Measurements from ENCODE around the gene TRIM58.

The TRIM58 gene

GRCh38 chr1:247857069-247857984 lies at the start of gene TRIM58:
Gene TRIM58, plus strand, starts transcription at chr1:247857187. Its CDS starts 60 bp downstream, at chr1:247857247.
- no peak for DNase-seq (ENCODE audit: low read depth)
- TF ChIP-seq CTCF (conservative IDR thresholded peaks at IDR 0.05; ENCODE audit: low read depth, low read length), result no peak
- H3K4me3 ChIP-seq (ENCODE audit: low read depth, low read length), result no peak within 1 kb of the TSS

- TF ChIP-seq CTCF (conservative IDR thresholded peaks at IDR 0.05; ENCODE audit: low read depth, low read length), result no peak
- DNase-seq (ENCODE audit: low read depth), result no peak
- H3K4me3 ChIP-seq (ENCODE audit: low read depth, low read length), result no peak overlapping the region
These were observed 44.4 kb upstream of the TRIM58 start for GRCh38 chr1:247812637-247813036.

- no peak for TF ChIP-seq CTCF (conservative IDR thresholded peaks at IDR 0.05; ENCODE audit: low read depth, low read length)
- DNase-seq (ENCODE audit: low read depth), result no peak
These were observed 34.9 kb upstream of the TRIM58 start for GRCh38 chr1:247822060-247822459.

GRCh38 chr1:247824023-247824422 lies 33.0 kb upstream of the TRIM58 start, which contains the start of gene OR14A16:
Gene OR14A16, minus strand, starts transcription at chr1:247824119. Its CDS starts 8,390 bp downstream, at chr1:247815729.
- DNase-seq (ENCODE audit: low read depth), result no peak
- no peak within 1 kb of the TSS for H3K4me3 ChIP-seq (ENCODE audit: low read depth, low read length)
- TF ChIP-seq CTCF (conservative IDR thresholded peaks at IDR 0.05; ENCODE audit: low read depth, low read length), result no peak

More at GRCh38 chr1:247822060-247822459, 34.9 kb upstream of the TRIM58 start:
- no peak overlapping the region for H3K4me3 ChIP-seq (ENCODE audit: low read depth, low read length)

- DNase-seq (ENCODE audit: low read depth), result no peak
- TF ChIP-seq CTCF (conservative IDR thresholded peaks at IDR 0.05; ENCODE audit: low read depth, low read length), result no peak
These were observed 31.6 kb upstream of the TRIM58 start for GRCh38 chr1:247825362-247825761.

GRCh38 chr1:247829656-247830055 lies 27.3 kb upstream of the TRIM58 start:
- H3K4me3 ChIP-seq (ENCODE audit: low read depth, low read length), result no peak overlapping the region
- TF ChIP-seq CTCF (conservative IDR thresholded peaks at IDR 0.05; ENCODE audit: low read depth, low read length), result no peak
- DNase-seq (ENCODE audit: low read depth), result no peak

More at GRCh38 chr1:247825362-247825761, 31.6 kb upstream of the TRIM58 start:
- no peak overlapping the region for H3K4me3 ChIP-seq (ENCODE audit: low read depth, low read length)

All from choroid plexus epithelial cell (primary cell).